SK-N-DZ (cell line): ENCODE results near the gene RASAL2.
"Not testable (repeated sequence)": the region's sequence is repeated elsewhere in the genome, so short reads cannot be mapped to it uniquely, and the experiment has no call there.

Experiments used
- DNase-seq: peaks from one replicate; pipeline ENCODE4 v3.0.0-alpha.2; 2015; ENCODE audit warnings: low spot score

RASAL2 gene

GRCh38 chr1:178339834-178340233 is 245.9 kb downstream of the RASAL2 start:
- no peak for DNase-seq

GRCh38 chr1:178341261-178341956 is 247.5 kb downstream of the RASAL2 start:
- no peak for DNase-seq

- no peak for DNase-seq
Measured at GRCh38 chr1:178342745-178343144, 248.8 kb downstream of the RASAL2 start.

GRCh38 chr1:178344513-178345091 is 250.7 kb downstream of the RASAL2 start:
- no peak for DNase-seq

- DNase-seq = no peak
Measured at GRCh38 chr1:178345238-178345637, 251.3 kb downstream of the RASAL2 start.

- no peak for DNase-seq
Measured at GRCh38 chr1:178345807-178346206, 251.9 kb downstream of the RASAL2 start.

GRCh38 chr1:178349801-178350200 is 255.9 kb downstream of the RASAL2 start:
- DNase-seq = no peak

- not testable (repeated sequence) for DNase-seq
Measured at GRCh38 chr1:178351911-178352310, 258.0 kb downstream of the RASAL2 start.

GRCh38 chr1:178352790-178353416 is 259.0 kb downstream of the RASAL2 start:
- DNase-seq = no peak

- DNase-seq = no peak
Measured at GRCh38 chr1:178353524-178353923, 259.6 kb downstream of the RASAL2 start.

GRCh38 chr1:178354816-178355215 is 260.9 kb downstream of the RASAL2 start:
- DNase-seq = no peak

GRCh38 chr1:178356299-178356698 is 262.4 kb downstream of the RASAL2 start:
- no peak for DNase-seq

GRCh38 chr1:178358456-178358855 is 264.6 kb downstream of the RASAL2 start:
- DNase-seq = no peak

GRCh38 chr1:178360421-178360820 is 266.5 kb downstream of the RASAL2 start:
- DNase-seq = no peak

GRCh38 chr1:178361847-178362246 is 267.9 kb downstream of the RASAL2 start:
- no peak for DNase-seq

- no peak for DNase-seq
Measured at GRCh38 chr1:178362747-178363146, 268.8 kb downstream of the RASAL2 start.

GRCh38 chr1:178364782-178365181 is 270.9 kb downstream of the RASAL2 start:
- no peak for DNase-seq

- no peak for DNase-seq
Measured at GRCh38 chr1:178367151-178367550, 273.2 kb downstream of the RASAL2 start.

GRCh38 chr1:178368208-178368607 is 274.3 kb downstream of the RASAL2 start:
- no peak for DNase-seq

GRCh38 chr1:178371235-178371634 is 277.3 kb downstream of the RASAL2 start:
- no peak for DNase-seq

- DNase-seq = no peak
Measured at GRCh38 chr1:178371933-178372388, 278.1 kb downstream of the RASAL2 start.

- no peak for DNase-seq
Measured at GRCh38 chr1:178374016-178374415, 280.1 kb downstream of the RASAL2 start.

- no peak for DNase-seq
Measured at GRCh38 chr1:178376008-178376407, 282.1 kb downstream of the RASAL2 start.
